WTC11 (cell line): ENCODE data around the gene GTSE1.

Experiments
- CTCF ChIP-seq: fragments of 200-600 bp; IDR thresholded peaks from 2 replicates; pipeline ENCODE4 v1.8.0; 2022; ENCODE audit warnings: antibody characterized with exemption
- ESRRA ChIP-seq: sonication (generic); formaldehyde crosslinking; IDR thresholded peaks from 2 replicates; pipeline ENCODE4 v1.8.1; 2022; ENCODE audit warnings: mild to moderate bottlenecking, missing genetic modification reagents, borderline replicate concordance
- IRF1 ChIP-seq: sonication (generic); formaldehyde crosslinking; IDR thresholded peaks from 2 replicates; pipeline ENCODE4 v1.8.0; 2023; ENCODE audit warnings: missing genetic modification reagents
- USF1 ChIP-seq: sonication (generic); formaldehyde crosslinking; IDR thresholded peaks from 2 replicates; pipeline ENCODE4 v1.8.0; 2022; ENCODE audit warnings: mild to moderate bottlenecking, missing genetic modification reagents
- ZNF121 ChIP-seq: sonication (generic); formaldehyde crosslinking; IDR thresholded peaks from 2 replicates; pipeline ENCODE4 v1.8.0; 2023; ENCODE audit warnings: missing genetic modification reagents
- ZNF512 ChIP-seq: sonication (generic); formaldehyde crosslinking; IDR thresholded peaks from 2 replicates; pipeline ENCODE4 v1.8.1; 2022; ENCODE audit warnings: missing genetic modification reagents, borderline replicate concordance

GRCh38 chr22:46303347-46303965 is 6.8 kb downstream of the GTSE1 start:
- TF ChIP-seq CTCF (no peak), IRF1 (CRISPR knock-in tag) (no peak), ZNF512 (no peak), ZNF121 (no peak), USF1 (CRISPR knock-in tag) (no peak), ESRRA (CRISPR knock-in tag) (no peak)
